Transverse colon (tissue), 4 donors: ENCODE data around the gene CCDC178. TPM values are rescaled to one million over a fixed set of nuclear protein-coding genes. Genes with fewer than 3 reads are reported as not detected.

ENCODE experiments used
- DNase-seq: peaks from one replicate; pipeline ENCODE4 v3.0.0-alpha.2; 2019
- H3K27ac ChIP-seq, 4 donors: fragments of 200-600 bp; sonication (generic); 2 replicates each; pipeline ENCODE4 v1.5.1; 2016 to 2018; ENCODE audit warnings: inconsistent platforms in 4 of 4
- H3K27me3 ChIP-seq: fragments of 200-600 bp; sonication (generic); 2 replicates; pipeline ENCODE4 v1.5.1; 2017; ENCODE audit warnings: inconsistent platforms
- H3K36me3 ChIP-seq, 4 donors: fragments of 200-600 bp; sonication (generic); 2 replicates each; pipeline ENCODE4 v1.5.1; 2017 to 2019; ENCODE audit warnings: inconsistent platforms in 4 of 4
- H3K4me1 ChIP-seq, 4 donors: fragments of 200-600 bp; sonication (generic); 2 replicates each; pipeline ENCODE4 v1.5.1; 2017 to 2020; ENCODE audit warnings: inconsistent platforms in 4 of 4
- H3K4me3 ChIP-seq, 4 donors: fragments of 200-600 bp; sonication (generic); 1 replicate in 1 of 4; 2 replicates in 3 of 4; pipeline versions ENCODE4 v1.5.1 to v1.6.1; 2017 to 2019; ENCODE audit warnings: inconsistent platforms in 4 of 4
- H3K9me3 ChIP-seq, 2 donors: fragments of 200-600 bp; sonication (generic); 2 replicates each; pipeline ENCODE4 v1.5.1; 2017 to 2019; ENCODE audit warnings: inconsistent platforms in 2 of 2
- EP300 ChIP-seq: sonication (generic); formaldehyde crosslinking; IDR thresholded peaks from one replicate; pipeline ENCODE4 v1.6.1; 2017; ENCODE audit warnings: antibody characterized with exemption, low read depth
- POLR2A ChIP-seq: fragments of 450-650 bp; IDR thresholded peaks from one replicate; pipeline ENCODE4 v1.6.1; 2016; ENCODE audit warnings: antibody characterized with exemption, mild to moderate bottlenecking, moderate library complexity
- POLR2AphosphoS5 ChIP-seq, 3 donors: sonication (generic); formaldehyde crosslinking; IDR thresholded peaks; one replicate each; pipeline ENCODE4 v1.6.1; 2016; ENCODE audit warnings: antibody characterized with exemption in 3 of 3
- WGBS, 2 donors: methylation state at CpG; one replicate each; pipeline ENCODE4 v1.1.5; 2018; ENCODE audit warnings: low coverage in 1 of 2; 5-methylcytosine and 5-hydroxymethylcytosine counted together
- in situ Hi-C, 4 donors: fragments of 200-750 bp; cut with MboI; loops; one replicate each; pipeline versions ENCODE4 v1.15.0 to v1.15.1; 2017; ENCODE audit warnings: low sequenced_read_pairs in 3 of 4, low pct_ligation_motif_present in 1 of 4, low pct_unique_long_range_greater_than_20kb in 1 of 4
- intact Hi-C: fragments of 100-400 bp; cut with DNase I; formaldehyde crosslinking; loops from one replicate; pipeline ENCODE4 v1.15.1; 2023; ENCODE audit warnings: low total_unique reads
- total RNA-seq, 4 donors: library from RNA; depleted of rRNA; stranded (reverse); fragments of >200 nt; gene quantifications; one replicate each; pipeline ENCODE4 v1.1.0, GENCODE V29; 2016
- TF ChIP-seq, protein P1 (sequence below), 5 experiments: fragments of 200-600 bp in 3 of 5; fragments of 450-650 bp in 2 of 5; sonication (generic) in 3 of 5; IDR thresholded peaks; 1 replicate in 2 of 5; 2 replicates in 3 of 5; pipeline ENCODE4 v1.5.1; 2016 to 2017; ENCODE audit warnings: antibody characterized with exemption in 5 of 5, inconsistent platforms in 3 of 5, mild to moderate bottlenecking in 2 of 5, moderate library complexity in 1 of 5

Gene CCDC178
- total RNA-seq, 4 donors from 2014 or later = 131 TPM; not detected in 3

DNA sequence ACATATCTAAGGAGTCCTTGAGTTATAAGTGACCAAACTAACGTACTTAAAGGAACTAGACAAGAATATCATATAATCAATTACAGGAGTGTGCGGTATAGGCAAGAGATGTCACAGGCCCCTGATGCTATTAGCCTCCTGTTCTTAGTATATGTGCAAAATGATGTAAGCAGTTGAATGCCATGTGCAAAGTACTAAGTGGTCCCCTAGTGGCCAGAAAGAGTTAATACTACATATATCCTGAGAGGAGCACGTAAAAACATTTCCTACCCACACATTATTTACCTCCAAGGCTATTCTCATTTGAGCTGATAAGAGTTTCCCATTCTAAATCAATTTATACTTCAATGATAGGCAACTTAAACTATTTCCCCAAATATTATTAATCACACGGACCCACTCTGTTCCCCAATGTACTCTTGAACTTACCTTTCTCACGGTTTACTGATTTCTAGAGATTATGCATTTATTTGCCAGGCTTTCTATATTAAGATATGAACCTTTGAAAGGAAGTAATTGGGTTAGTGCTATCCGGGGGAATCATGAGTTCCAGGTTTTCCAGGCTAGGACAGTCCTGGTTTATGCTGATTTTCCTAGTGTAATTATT lies 509.7 kb downstream of the CCDC178 start:
- Histone ChIP-seq H3K4me3 (no peak overlapping the region), H3K27me3 (no peaks in the 10 kb centered on the region), H3K36me3 (no peaks in the 10 kb centered on the region), H3K4me1 (no peaks in the 10 kb centered on the region), H3K9me3 (no peaks in the 10 kb centered on the region), H3K27ac (no peak overlapping the region)
- TF ChIP-seq, protein P1, sequence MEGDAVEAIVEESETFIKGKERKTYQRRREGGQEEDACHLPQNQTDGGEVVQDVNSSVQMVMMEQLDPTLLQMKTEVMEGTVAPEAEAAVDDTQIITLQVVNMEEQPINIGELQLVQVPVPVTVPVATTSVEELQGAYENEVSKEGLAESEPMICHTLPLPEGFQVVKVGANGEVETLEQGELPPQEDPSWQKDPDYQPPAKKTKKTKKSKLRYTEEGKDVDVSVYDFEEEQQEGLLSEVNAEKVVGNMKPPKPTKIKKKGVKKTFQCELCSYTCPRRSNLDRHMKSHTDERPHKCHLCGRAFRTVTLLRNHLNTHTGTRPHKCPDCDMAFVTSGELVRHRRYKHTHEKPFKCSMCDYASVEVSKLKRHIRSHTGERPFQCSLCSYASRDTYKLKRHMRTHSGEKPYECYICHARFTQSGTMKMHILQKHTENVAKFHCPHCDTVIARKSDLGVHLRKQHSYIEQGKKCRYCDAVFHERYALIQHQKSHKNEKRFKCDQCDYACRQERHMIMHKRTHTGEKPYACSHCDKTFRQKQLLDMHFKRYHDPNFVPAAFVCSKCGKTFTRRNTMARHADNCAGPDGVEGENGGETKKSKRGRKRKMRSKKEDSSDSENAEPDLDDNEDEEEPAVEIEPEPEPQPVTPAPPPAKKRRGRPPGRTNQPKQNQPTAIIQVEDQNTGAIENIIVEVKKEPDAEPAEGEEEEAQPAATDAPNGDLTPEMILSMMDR (IDR thresholded peaks at IDR 0.05) = peak in 4 of 5 experiments; percentile 24 to 45 (median 36)
- TF ChIP-seq EP300 = no peak
- no peak for TF ChIP-seq POLR2AphosphoS5 (IDR thresholded peaks at IDR 0.05)
- no peak for TF ChIP-seq POLR2A
- no peak for DNase-seq
- 36 to 41% methylated on average over 5 to 6 of the region's 6 CpGs for WGBS, 2 donors
- in situ Hi-C loops (loop anchor here in 1 of 4 donors (25.0 kb wide), 2 partner anchors 93 to 218 kb away; no protein-coding TSS in a partner anchor), intact Hi-C loops (no loop called here)

- in situ Hi-C loops (loop anchor here in 1 of 4 donors (25.0 kb wide), 2 partner anchors 92 to 217 kb away; no protein-coding TSS in a partner anchor), intact Hi-C loops (no loop called here)
- TF ChIP-seq POLR2AphosphoS5 (IDR thresholded peaks at IDR 0.05) = no peak
- TF ChIP-seq, protein P1 (IDR thresholded peaks at IDR 0.05) = no peak
- TF ChIP-seq POLR2A = no peak
- no peak for TF ChIP-seq EP300
- H3K4me3 ChIP-seq = no peak overlapping the region
- H3K27me3 ChIP-seq = no peaks in the 10 kb centered on the region
- no peak for DNase-seq
- H3K36me3 ChIP-seq = no peaks in the 10 kb centered on the region
- no peak overlapping the region for H3K27ac ChIP-seq
- no peaks in the 10 kb centered on the region for H3K4me1 ChIP-seq
- H3K9me3 ChIP-seq = no peaks in the 10 kb centered on the region
- WGBS, 2 donors = 68 to 76% methylated on average over 5 to 6 of the region's 6 CpGs
Measured at GRCh38 chr18:32929213-32929612, 511.3 kb downstream of the CCDC178 start.

- no peak for DNase-seq
- intact Hi-C loops = no loop called here
- Histone ChIP-seq H3K36me3 (no peaks in the 10 kb centered on the region), H3K4me1 (no peaks in the 10 kb centered on the region), H3K4me3 (no peak overlapping the region), H3K27ac (no peak overlapping the region), H3K27me3 (no peaks in the 10 kb centered on the region), H3K9me3 (no peaks in the 10 kb centered on the region)
- TF ChIP-seq EP300 (no peak), POLR2A (no peak), POLR2AphosphoS5 (IDR thresholded peaks at IDR 0.05) (no peak)
- TF ChIP-seq, protein P1 (IDR thresholded peaks at IDR 0.05) = no peak
- in situ Hi-C loops = no loop called here
- 44 to 53% methylated on average over 2 of the region's 2 CpGs for WGBS, 2 donors
Measured at GRCh38 chr18:32922951-32923430, 517.5 kb downstream of the CCDC178 start.

GRCh38 chr18:32920796-32921787 lies 519.4 kb downstream of the CCDC178 start:
- Histone ChIP-seq H3K4me3 (no peak overlapping the region), H3K4me1 (no peaks in the 10 kb centered on the region), H3K27me3 (no peaks in the 10 kb centered on the region), H3K9me3 (no peaks in the 10 kb centered on the region), H3K36me3 (no peaks in the 10 kb centered on the region), H3K27ac (no peak overlapping the region)
- 42 to 43% methylated on average over 5 to 8 of the region's 8 CpGs for WGBS, 2 donors
- intact Hi-C loops = no loop called here
- in situ Hi-C loops = no loop called here
- TF ChIP-seq POLR2AphosphoS5 (IDR thresholded peaks at IDR 0.05) (no peak), POLR2A (no peak), EP300 (no peak)
- TF ChIP-seq, protein P1 (IDR thresholded peaks at IDR 0.05) = no peak
- no peak for DNase-seq
